ENCODE results near the gene ABCD4. TPM values are rescaled to one million over a fixed set of nuclear protein-coding genes. Genes with fewer than 3 reads are reported as not detected.
A peak's percentile ranks its signal among the peaks of the same experiment; 100 is the strongest.
"Not testable (repeated sequence)": the region's sequence is repeated elsewhere in the genome, so short reads cannot be mapped to it uniquely, and the experiment has no call there.

Gene ABCD4
- 10 to 100 TPM; 42.7 to 47.7 TPM for total RNA-seq

GRCh38 chr14:74302634-74303569, at the start of gene ABCD4:
Gene ABCD4, minus strand, starts transcription at chr14:74302934. Its CDS starts 22 bp downstream, at chr14:74302912.
- H3K27me3 Mint-ChIP-seq = no peaks in the 10 kb centered on the region
- peaks cover 8% of the 10 kb centered on the region for H3K36me3 Mint-ChIP-seq
- peak within 1 kb of the TSS; percentile 94 for H3K27ac Mint-ChIP-seq
- POLR2A ChIA-PET = interaction anchor here (1.1 kb wide), 1 partner anchor 8 kb away, joined by 3 read pairs; no protein-coding TSS in a partner anchor
- peak within 1 kb of the TSS; percentile 100 for H3K4me3 Mint-ChIP-seq
- peak; percentile 92 for DNase-seq
- no peaks in the 10 kb centered on the region for H3K9me3 Mint-ChIP-seq
- CTCF ChIA-PET = interaction anchor here (0.6 to 1.3 kb wide), 3 partner anchors 10 to 43 kb away, joined by 3 to 4 read pairs (median 3); no protein-coding TSS in a partner anchor
- peaks cover 32% of the 10 kb centered on the region for H3K4me1 Mint-ChIP-seq (ENCODE audit: low read depth)
- intact Hi-C loops (cut with micrococcal nuclease) = loop anchor here (1.0 to 10.0 kb wide), 4 partner anchors 190 to 1248 kb away; partner anchors contain the start of genes ISCA2, NPC2, RBM25 and YLPM1

GRCh38 chr14:74350928-74351323, 48.2 kb upstream of the ABCD4 start:
- no peaks in the 10 kb centered on the region for H3K4me1 Mint-ChIP-seq (ENCODE audit: low read depth)
- H3K4me3 Mint-ChIP-seq = no peak overlapping the region
- H3K27me3 Mint-ChIP-seq = no peaks in the 10 kb centered on the region
- H3K36me3 Mint-ChIP-seq = no peaks in the 10 kb centered on the region
- ChIA-PET CTCF (interaction anchor here (1.0 kb wide), 1 partner anchor 262 kb away, joined by 3 read pairs; no protein-coding TSS in a partner anchor), POLR2A (no interaction called here)
- no peak overlapping the region for H3K27ac Mint-ChIP-seq
- DNase-seq = no peak
- intact Hi-C loops (cut with micrococcal nuclease) = no loop called here
- no peaks in the 10 kb centered on the region for H3K9me3 Mint-ChIP-seq

- POLR2A ChIA-PET = no interaction called here
- intact Hi-C loops (cut with micrococcal nuclease) = no loop called here
- no peak overlapping the region for H3K27ac Mint-ChIP-seq
- CTCF ChIA-PET = interaction anchor here (0.6 to 1.0 kb wide), 2 partner anchors 26 to 262 kb away, joined by 3 to 4 read pairs; no protein-coding TSS in a partner anchor
- no peak for DNase-seq
- H3K9me3 Mint-ChIP-seq = no peaks in the 10 kb centered on the region
- no peaks in the 10 kb centered on the region for H3K4me1 Mint-ChIP-seq (ENCODE audit: low read depth)
- H3K27me3 Mint-ChIP-seq = no peaks in the 10 kb centered on the region
- no peaks in the 10 kb centered on the region for H3K36me3 Mint-ChIP-seq
- no peak overlapping the region for H3K4me3 Mint-ChIP-seq
These were observed 47.6 kb upstream of the ABCD4 start for GRCh38 chr14:74350211-74350927.

GRCh38 chr14:74349757-74350156, 47.0 kb upstream of the ABCD4 start:
- CTCF ChIA-PET = no interaction called here
- intact Hi-C loops (cut with micrococcal nuclease) = no loop called here
- H3K9me3 Mint-ChIP-seq = no peaks in the 10 kb centered on the region
- DNase-seq = no peak
- POLR2A ChIA-PET = no interaction called here
- H3K4me1 Mint-ChIP-seq (ENCODE audit: low read depth) = no peaks in the 10 kb centered on the region
- H3K36me3 Mint-ChIP-seq = no peaks in the 10 kb centered on the region
- H3K27ac Mint-ChIP-seq = no peak overlapping the region
- H3K27me3 Mint-ChIP-seq = no peaks in the 10 kb centered on the region
- H3K4me3 Mint-ChIP-seq = no peak overlapping the region

- Mint-ChIP-seq H3K27me3 (no peaks in the 10 kb centered on the region), H3K9me3 (no peaks in the 10 kb centered on the region), H3K27ac (no peak overlapping the region), H3K4me1 (ENCODE audit: low read depth) (no peaks in the 10 kb centered on the region), H3K36me3 (no peaks in the 10 kb centered on the region), H3K4me3 (no peak overlapping the region)
- ChIA-PET CTCF (no interaction called here), POLR2A (no interaction called here)
- no peak for DNase-seq
- intact Hi-C loops (cut with micrococcal nuclease) = no loop called here
These were observed 46.2 kb upstream of the ABCD4 start for GRCh38 chr14:74348735-74349463.

GRCh38 chr14:74348241-74348734, 45.6 kb upstream of the ABCD4 start, which contains the start of gene VRTN:
Gene VRTN, plus strand, starts transcription at chr14:74348471. Its CDS starts 8,313 bp downstream, at chr14:74356784.
- Mint-ChIP-seq H3K9me3 (no peaks in the 10 kb centered on the region), H3K4me3 (no peak within 1 kb of the TSS), H3K36me3 (no peaks in the 10 kb centered on the region), H3K4me1 (ENCODE audit: low read depth) (no peaks in the 10 kb centered on the region), H3K27me3 (peaks cover 3% of the 10 kb centered on the region), H3K27ac (no peak within 1 kb of the TSS)
- CTCF ChIA-PET = no interaction called here
- POLR2A ChIA-PET = no interaction called here
- intact Hi-C loops (cut with micrococcal nuclease) = no loop called here
- no peak for DNase-seq

GRCh38 chr14:74347795-74348100, 45.0 kb upstream of the ABCD4 start:
- ChIA-PET CTCF (interaction anchor here (2.4 kb wide), 1 partner anchor 16 kb away, joined by 7 read pairs; no protein-coding TSS in a partner anchor), POLR2A (no interaction called here)
- Mint-ChIP-seq H3K4me3 (no peak overlapping the region), H3K27me3 (peaks cover 5% of the 10 kb centered on the region), H3K36me3 (no peaks in the 10 kb centered on the region), H3K4me1 (ENCODE audit: low read depth) (no peaks in the 10 kb centered on the region), H3K27ac (no peak overlapping the region), H3K9me3 (no peaks in the 10 kb centered on the region)
- intact Hi-C loops (cut with micrococcal nuclease) = no loop called here
- no peak for DNase-seq

GRCh38 chr14:74347097-74347794, 44.5 kb upstream of the ABCD4 start:
- no peaks in the 10 kb centered on the region for H3K9me3 Mint-ChIP-seq
- no peak overlapping the region for H3K4me3 Mint-ChIP-seq
- no peak for DNase-seq
- intact Hi-C loops (cut with micrococcal nuclease) = no loop called here
- ChIA-PET CTCF (interaction anchor here (2.4 kb wide), 1 partner anchor 17 kb away, joined by 7 read pairs; no protein-coding TSS in a partner anchor), POLR2A (no interaction called here)
- H3K27ac Mint-ChIP-seq = no peak overlapping the region
- H3K27me3 Mint-ChIP-seq = peaks cover 8% of the 10 kb centered on the region
- no peaks in the 10 kb centered on the region for H3K36me3 Mint-ChIP-seq
- no peaks in the 10 kb centered on the region for H3K4me1 Mint-ChIP-seq (ENCODE audit: low read depth)

GRCh38 chr14:74346341-74346740, 43.6 kb upstream of the ABCD4 start:
- no peaks in the 10 kb centered on the region for H3K4me1 Mint-ChIP-seq (ENCODE audit: low read depth)
- intact Hi-C loops (cut with micrococcal nuclease) = no loop called here
- H3K27ac Mint-ChIP-seq = no peak overlapping the region
- no peaks in the 10 kb centered on the region for H3K9me3 Mint-ChIP-seq
- no peak for DNase-seq
- POLR2A ChIA-PET = no interaction called here
- no peak overlapping the region for H3K4me3 Mint-ChIP-seq
- CTCF ChIA-PET = interaction anchor here (0.7 to 2.4 kb wide), 2 partner anchors 18 to 43 kb away, joined by 4 to 7 read pairs; partner anchors contain the start of gene ABCD4
- no peaks in the 10 kb centered on the region for H3K36me3 Mint-ChIP-seq
- H3K27me3 Mint-ChIP-seq = peaks cover 8% of the 10 kb centered on the region

GRCh38 chr14:74333909-74334308, 31.2 kb upstream of the ABCD4 start:
- Mint-ChIP-seq H3K4me1 (ENCODE audit: low read depth) (no peaks in the 10 kb centered on the region), H3K4me3 (no peak overlapping the region), H3K27ac (no peak overlapping the region), H3K27me3 (no peaks in the 10 kb centered on the region), H3K36me3 (no peaks in the 10 kb centered on the region), H3K9me3 (no peaks in the 10 kb centered on the region)
- ChIA-PET CTCF (no interaction called here), POLR2A (no interaction called here)
- DNase-seq = no peak
- intact Hi-C loops (cut with micrococcal nuclease) = no loop called here

- H3K9me3 Mint-ChIP-seq; DNase-seq; POLR2A ChIA-PET; H3K4me3 Mint-ChIP-seq; H3K4me1 Mint-ChIP-seq (ENCODE audit: low read depth); intact Hi-C loops (cut with micrococcal nuclease); CTCF ChIA-PET; H3K36me3 Mint-ChIP-seq; H3K27me3 Mint-ChIP-seq; H3K27ac Mint-ChIP-seq: not testable (repeated sequence)
These were observed 27.3 kb upstream of the ABCD4 start for GRCh38 chr14:74329950-74330552.

Measured in activated CD4-positive, alpha-beta memory T cell treated with anti-CD3 and anti-CD28 coated beads for 36 hours (primary cell).